SU-DHL-6 (cell line): ENCODE measurements around the gene B4GALT6.
A peak's percentile ranks its signal among the peaks of the same experiment; 100 is the strongest.
"Not testable (repeated sequence)": the region's sequence is repeated elsewhere in the genome, so short reads cannot be mapped to it uniquely, and the experiment has no call there.

Source experiments
- H2AFZ ChIP-seq: fragments of 200-600 bp; sonication (generic); 2 replicates; pipeline ENCODE4 v1.6.1; 2014; ENCODE audit warnings: low read depth, mild to moderate bottlenecking, moderate library complexity, mixed read lengths, antibody characterized with exemption, low read length; ENCODE audit not compliant: severe bottlenecking
- H3F3A ChIP-seq: fragments of 200-600 bp; shearing (Covaris generic); 2 replicates; pipeline ENCODE4 v1.6.0; 2016; ENCODE audit warnings: antibody characterized with exemption, mild to moderate bottlenecking; ENCODE audit not compliant: insufficient read depth
- H3K27ac ChIP-seq: fragments of 200-600 bp; sonication (generic); 2 replicates; pipeline ENCODE4 v1.5.1; 2016; ENCODE audit warnings: low read depth, mild to moderate bottlenecking, low read length, moderate library complexity, mixed read lengths
- H3K27me3 ChIP-seq: fragments of 200-600 bp; sonication (generic), shearing (Covaris generic); 2 replicates; pipeline ENCODE4 v1.6.0; 2014; ENCODE audit warnings: mild to moderate bottlenecking, low read length
- H3K36me3 ChIP-seq: fragments of 200-600 bp; sonication (generic); 2 replicates; pipeline ENCODE4 v1.6.1; 2014; ENCODE audit warnings: mild to moderate bottlenecking, low read length, mixed read lengths
- H3K4me2 ChIP-seq: fragments of 300-600, 200-600 bp; shearing (Covaris generic), sonication (generic); 2 replicates; pipeline ENCODE4 v1.6.0; 2014; ENCODE audit warnings: low read length, low read depth, mild to moderate bottlenecking; ENCODE audit not compliant: poor library complexity, severe bottlenecking
- H3K4me3 ChIP-seq: fragments of 200-600 bp; sonication (generic); 2 replicates; pipeline ENCODE4 v1.5.1; 2014; ENCODE audit warnings: antibody characterized with exemption, low read length, mild to moderate bottlenecking, mixed read lengths; ENCODE audit not compliant: insufficient read depth, poor library complexity, severe bottlenecking
- H3K79me2 ChIP-seq: fragments of 200-600 bp; sonication (generic); 2 replicates; pipeline ENCODE4 v1.6.1; 2014; ENCODE audit warnings: mild to moderate bottlenecking, low read length, moderate library complexity; ENCODE audit not compliant: insufficient read depth
- H3K9ac ChIP-seq: fragments of 200-600 bp; sonication (generic); 2 replicates; pipeline ENCODE4 v1.7.0; 2014; ENCODE audit warnings: mild to moderate bottlenecking, low read length
- H3K9me2 ChIP-seq: fragments of 200-600 bp; sonication (generic); replicated peaks from 2 replicates; pipeline ENCODE4 v1.6.1; 2014; ENCODE audit warnings: low read length; ENCODE audit not compliant: insufficient read depth
- H3K9me3 ChIP-seq: fragments of 200-600 bp; sonication (generic); 2 replicates; pipeline ENCODE4 v1.6.1; 2014; ENCODE audit warnings: low read length, mixed read lengths; ENCODE audit not compliant: insufficient read depth
- H4K20me1 ChIP-seq: fragments of 200-600 bp; sonication (generic); 2 replicates; pipeline ENCODE4 v1.6.1; 2014; ENCODE audit warnings: low read depth, mild to moderate bottlenecking, antibody characterized with exemption, low read length, moderate library complexity, mixed read lengths
- EZH2phosphoT487 ChIP-seq: fragments of 200-600 bp; sonication (generic), shearing (Covaris generic); conservative IDR thresholded peaks from 2 replicates; pipeline ENCODE4 v1.6.1; 2018; ENCODE audit warnings: mild to moderate bottlenecking, antibody characterized with exemption, low read length, moderate library complexity, mixed read lengths
- TF ChIP-seq, protein P1 (sequence below): fragments of 200-600 bp; sonication (generic); IDR thresholded peaks from one replicate; pipeline ENCODE4 v1.5.1; 2017; ENCODE audit warnings: antibody characterized with exemption, mild to moderate bottlenecking, low read length, moderate library complexity; ENCODE audit not compliant: insufficient read depth, poor library complexity, severe bottlenecking

Gene B4GALT6, protein sequence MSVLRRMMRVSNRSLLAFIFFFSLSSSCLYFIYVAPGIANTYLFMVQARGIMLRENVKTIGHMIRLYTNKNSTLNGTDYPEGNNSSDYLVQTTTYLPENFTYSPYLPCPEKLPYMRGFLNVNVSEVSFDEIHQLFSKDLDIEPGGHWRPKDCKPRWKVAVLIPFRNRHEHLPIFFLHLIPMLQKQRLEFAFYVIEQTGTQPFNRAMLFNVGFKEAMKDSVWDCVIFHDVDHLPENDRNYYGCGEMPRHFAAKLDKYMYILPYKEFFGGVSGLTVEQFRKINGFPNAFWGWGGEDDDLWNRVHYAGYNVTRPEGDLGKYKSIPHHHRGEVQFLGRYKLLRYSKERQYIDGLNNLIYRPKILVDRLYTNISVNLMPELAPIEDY

DNA sequence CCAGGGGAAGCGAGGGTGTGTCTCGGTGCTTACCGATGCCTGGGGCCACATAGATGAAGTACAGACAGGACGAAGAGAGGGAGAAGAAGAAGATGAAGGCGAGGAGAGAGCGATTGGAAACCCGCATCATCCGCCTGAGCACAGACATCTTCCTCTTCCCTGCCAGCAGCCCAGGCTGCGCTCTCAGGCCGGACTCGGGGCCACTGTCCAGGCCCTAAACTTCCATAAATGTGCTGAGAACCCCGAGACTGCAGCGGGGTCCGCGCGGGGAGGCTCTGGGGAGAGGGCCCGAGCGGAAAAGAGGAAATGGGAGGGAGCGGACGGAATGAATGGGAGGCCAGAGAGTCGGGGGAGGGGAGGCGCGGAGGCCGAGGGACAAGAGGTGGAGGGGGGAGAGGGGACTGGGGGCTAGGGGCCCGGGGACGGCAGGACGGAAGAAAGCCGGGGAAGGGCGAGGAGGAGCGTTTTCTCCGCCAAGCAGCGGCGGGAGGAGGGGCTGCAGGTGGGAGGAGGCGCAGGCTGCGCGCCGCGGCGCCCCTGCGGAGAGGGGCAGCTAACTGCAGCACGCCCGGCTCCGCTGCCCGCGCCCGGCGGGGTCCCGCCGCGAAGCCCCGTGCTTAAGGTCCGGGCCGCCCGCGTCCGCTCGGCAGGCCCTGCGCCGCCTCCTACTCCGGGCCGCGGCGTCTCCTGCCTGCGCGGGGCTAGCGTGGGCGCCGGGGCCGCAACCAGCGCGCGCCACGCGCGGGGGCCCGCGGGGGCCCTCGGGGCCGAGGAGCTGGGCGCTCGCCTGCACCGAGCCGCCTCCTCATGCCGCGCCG, at the start of gene B4GALT6:
TSS of gene B4GALT6 (minus strand) at position 303 of the 818 bp plus-strand sequence. CDS start at position 148, 155 bp downstream.
- no peaks in the 10 kb centered on the region for H3K27me3 ChIP-seq
- H3K79me2 ChIP-seq, result no peaks in the 10 kb centered on the region
- TF ChIP-seq, protein P1, sequence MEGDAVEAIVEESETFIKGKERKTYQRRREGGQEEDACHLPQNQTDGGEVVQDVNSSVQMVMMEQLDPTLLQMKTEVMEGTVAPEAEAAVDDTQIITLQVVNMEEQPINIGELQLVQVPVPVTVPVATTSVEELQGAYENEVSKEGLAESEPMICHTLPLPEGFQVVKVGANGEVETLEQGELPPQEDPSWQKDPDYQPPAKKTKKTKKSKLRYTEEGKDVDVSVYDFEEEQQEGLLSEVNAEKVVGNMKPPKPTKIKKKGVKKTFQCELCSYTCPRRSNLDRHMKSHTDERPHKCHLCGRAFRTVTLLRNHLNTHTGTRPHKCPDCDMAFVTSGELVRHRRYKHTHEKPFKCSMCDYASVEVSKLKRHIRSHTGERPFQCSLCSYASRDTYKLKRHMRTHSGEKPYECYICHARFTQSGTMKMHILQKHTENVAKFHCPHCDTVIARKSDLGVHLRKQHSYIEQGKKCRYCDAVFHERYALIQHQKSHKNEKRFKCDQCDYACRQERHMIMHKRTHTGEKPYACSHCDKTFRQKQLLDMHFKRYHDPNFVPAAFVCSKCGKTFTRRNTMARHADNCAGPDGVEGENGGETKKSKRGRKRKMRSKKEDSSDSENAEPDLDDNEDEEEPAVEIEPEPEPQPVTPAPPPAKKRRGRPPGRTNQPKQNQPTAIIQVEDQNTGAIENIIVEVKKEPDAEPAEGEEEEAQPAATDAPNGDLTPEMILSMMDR, result no peak
- TF ChIP-seq EZH2phosphoT487, result no peak
- peak within 1 kb of the TSS; percentile 89 for H2AFZ ChIP-seq
- H3K4me2 ChIP-seq, result peak within 1 kb of the TSS; percentile 73
- peaks cover 20% of the 10 kb centered on the region for H3F3A ChIP-seq
- peak within 1 kb of the TSS; percentile 60 for H3K9ac ChIP-seq
- H4K20me1 ChIP-seq, result peaks cover 3% of the 10 kb centered on the region; the same call in 1 of the 2 replicates
- peak within 1 kb of the TSS; percentile 59 for H3K4me3 ChIP-seq
- no peak within 1 kb of the TSS for H3K27ac ChIP-seq
- H3K36me3 ChIP-seq, result no peaks in the 10 kb centered on the region
- H3K9me3 ChIP-seq, result no peaks in the 10 kb centered on the region
- no peaks in the 10 kb centered on the region for H3K9me2 ChIP-seq

DNA sequence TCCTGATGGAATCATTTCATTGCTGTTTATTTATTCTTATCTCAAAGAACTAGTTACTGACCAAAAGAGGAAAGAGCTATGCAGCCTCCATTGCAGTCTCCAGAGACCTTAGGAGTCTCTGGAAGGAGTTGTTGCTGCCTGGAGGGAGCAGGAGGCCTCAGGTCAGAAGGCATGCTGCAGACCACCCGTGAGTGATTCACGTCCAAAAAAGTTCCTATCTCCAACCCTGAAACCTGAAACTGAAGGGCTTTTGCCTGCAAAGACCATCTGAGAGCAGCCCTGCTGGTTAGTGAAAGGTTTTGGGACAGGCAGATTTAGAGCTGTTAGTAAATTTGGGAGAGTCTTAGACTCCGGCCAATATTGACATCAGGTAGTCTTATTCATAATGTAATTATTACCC, 47.2 kb upstream of the B4GALT6 start:
- Histone ChIP-seq H3K9me2 (no peaks in the 10 kb centered on the region), H2AFZ (no peak overlapping the region), H4K20me1 (no peaks in the 10 kb centered on the region), H3K27ac (no peak overlapping the region), H3K4me3 (no peak overlapping the region), H3K36me3 (no peaks in the 10 kb centered on the region), H3K9ac (no peak overlapping the region), H3K27me3 (no peaks in the 10 kb centered on the region), H3F3A (no peaks in the 10 kb centered on the region), H3K9me3 (no peaks in the 10 kb centered on the region), H3K79me2 (no peaks in the 10 kb centered on the region), H3K4me2 (no peak overlapping the region)
- TF ChIP-seq EZH2phosphoT487, result no peak
- TF ChIP-seq, protein P1, result no peak

DNA sequence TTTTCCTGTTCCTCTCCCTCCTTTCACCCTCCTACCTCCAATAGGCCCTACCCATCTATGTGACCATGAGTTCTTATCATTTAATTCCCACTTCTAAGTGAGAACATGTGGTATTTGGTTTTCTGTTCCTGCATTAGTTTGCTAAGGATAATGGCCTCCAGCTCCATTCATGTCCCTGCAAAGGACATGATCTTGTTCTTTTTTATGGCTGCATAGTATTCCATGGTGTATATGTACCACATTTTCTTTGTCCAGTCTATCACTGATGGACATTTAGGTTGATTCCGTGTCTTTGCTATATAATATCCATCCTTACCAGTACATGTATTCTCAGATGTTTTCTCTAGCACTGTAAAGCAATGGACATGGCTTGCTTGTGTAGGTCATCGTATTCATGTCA, 44.8 kb upstream of the B4GALT6 start:
- not testable (repeated sequence) for H3K9me3 ChIP-seq, H3K79me2 ChIP-seq, H3F3A ChIP-seq, H3K36me3 ChIP-seq, H4K20me1 ChIP-seq, H3K9ac ChIP-seq, H3K27me3 ChIP-seq, H3K27ac ChIP-seq, H3K4me3 ChIP-seq, H2AFZ ChIP-seq, H3K9me2 ChIP-seq, H3K4me2 ChIP-seq
